Activated effector memory CD4-positive, alpha-beta T cell treated with Interleukin-2 at 50 U/mL for 16 hours (primary cell): ENCODE measurements around the gene KIAA1755.
"Not testable (repeated sequence)": the region's sequence is repeated elsewhere in the genome, so short reads cannot be mapped to it uniquely, and the experiment has no call there.

Experiments used
- DNase-seq: peaks from one replicate; pipeline ENCODE4 v3.0.0-alpha.2; 2020

The KIAA1755 gene

DNA sequence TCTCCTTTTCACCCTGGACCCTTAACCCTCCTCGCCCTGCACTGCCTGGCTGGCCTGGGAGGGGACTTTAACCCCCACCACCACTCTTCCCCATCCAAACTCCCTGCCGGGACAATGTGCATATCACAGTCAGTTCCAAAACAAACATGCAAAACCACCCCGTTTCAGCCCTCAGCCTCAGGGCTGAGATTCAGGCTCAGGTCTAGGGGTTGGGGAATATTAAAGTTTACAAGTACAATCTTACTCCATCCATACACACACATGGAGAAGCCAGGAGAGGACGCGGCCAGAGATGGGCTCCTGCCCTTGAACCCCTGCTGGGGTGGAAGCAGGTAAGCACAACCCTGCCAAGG, 534 bp downstream of the KIAA1755 start:
- no peak for DNase-seq

GRCh38 chr20:38258545-38259215, 1.9 kb downstream of the KIAA1755 start:
- no peak for DNase-seq

DNA sequence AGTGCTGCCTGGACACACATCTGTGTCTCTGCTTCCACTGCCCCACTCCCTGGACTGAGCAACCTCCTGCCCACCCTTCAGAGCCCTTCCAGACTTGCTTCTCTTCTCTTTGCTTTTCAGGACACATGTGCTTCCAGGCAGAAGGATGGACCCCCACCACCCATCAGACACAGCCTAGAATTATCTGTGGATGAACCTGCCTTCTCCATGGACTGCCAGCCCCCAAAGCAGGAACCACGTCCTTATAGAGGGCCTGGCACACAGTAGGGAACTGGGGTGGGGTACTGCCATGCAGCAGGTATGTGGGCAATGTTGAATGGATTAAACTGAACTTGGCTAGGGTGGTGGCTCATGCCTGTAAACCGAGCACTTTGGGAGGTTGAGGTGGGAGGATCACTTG, 3.6 kb downstream of the KIAA1755 start:
- no peak for DNase-seq

DNA sequence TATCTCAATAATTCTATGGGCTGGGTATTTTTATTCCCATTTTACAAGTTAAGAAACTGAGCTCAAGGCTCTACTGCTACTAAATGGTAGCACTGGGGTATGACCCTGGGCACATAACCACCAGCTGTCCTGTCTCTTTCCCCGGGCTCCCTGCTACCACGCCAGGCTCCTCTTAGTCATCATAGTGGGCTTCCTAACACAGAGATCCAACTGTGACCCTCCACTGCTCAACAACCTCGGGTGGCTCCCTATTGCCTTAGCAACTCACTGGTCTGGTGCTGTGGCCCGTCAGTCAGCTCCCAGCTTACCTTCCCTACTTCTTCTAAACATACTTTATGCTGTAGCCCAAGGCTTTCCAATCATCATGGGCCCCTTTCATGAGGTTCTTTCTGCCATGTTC, 4.5 kb downstream of the KIAA1755 start:
- no peak for DNase-seq

GRCh38 chr20:38255393-38255792, 5.1 kb downstream of the KIAA1755 start:
- no peak for DNase-seq

GRCh38 chr20:38254621-38255020, 5.9 kb downstream of the KIAA1755 start:
- DNase-seq, result not testable (repeated sequence)

DNA sequence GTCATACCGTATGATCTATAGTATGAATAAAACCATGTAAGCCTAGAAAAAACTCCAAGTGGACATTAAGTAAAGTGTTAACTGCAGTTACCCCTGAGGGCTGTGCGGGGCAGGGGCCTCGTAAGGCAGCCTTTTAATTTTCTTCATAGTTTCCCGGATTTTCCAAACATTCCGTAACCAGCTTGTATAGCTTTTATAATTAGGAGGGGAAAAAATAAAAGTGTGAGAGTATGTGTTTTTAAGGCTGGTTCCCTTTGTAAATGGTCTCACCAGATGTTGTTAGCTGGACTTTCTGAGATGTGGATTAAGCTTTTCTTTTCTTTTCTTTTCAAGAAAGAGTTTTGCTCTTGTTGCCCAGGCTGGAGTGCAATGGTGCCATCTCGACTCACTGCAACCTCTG, 7.0 kb downstream of the KIAA1755 start:
- DNase-seq, result no peak

GRCh38 chr20:38252292-38253288, 7.9 kb downstream of the KIAA1755 start:
- DNase-seq, result no peak

- not testable (repeated sequence) for DNase-seq
Observed at GRCh38 chr20:38251441-38251840, 9.1 kb downstream of the KIAA1755 start.

GRCh38 chr20:38250609-38251008, 9.9 kb downstream of the KIAA1755 start:
- DNase-seq, result no peak

DNA sequence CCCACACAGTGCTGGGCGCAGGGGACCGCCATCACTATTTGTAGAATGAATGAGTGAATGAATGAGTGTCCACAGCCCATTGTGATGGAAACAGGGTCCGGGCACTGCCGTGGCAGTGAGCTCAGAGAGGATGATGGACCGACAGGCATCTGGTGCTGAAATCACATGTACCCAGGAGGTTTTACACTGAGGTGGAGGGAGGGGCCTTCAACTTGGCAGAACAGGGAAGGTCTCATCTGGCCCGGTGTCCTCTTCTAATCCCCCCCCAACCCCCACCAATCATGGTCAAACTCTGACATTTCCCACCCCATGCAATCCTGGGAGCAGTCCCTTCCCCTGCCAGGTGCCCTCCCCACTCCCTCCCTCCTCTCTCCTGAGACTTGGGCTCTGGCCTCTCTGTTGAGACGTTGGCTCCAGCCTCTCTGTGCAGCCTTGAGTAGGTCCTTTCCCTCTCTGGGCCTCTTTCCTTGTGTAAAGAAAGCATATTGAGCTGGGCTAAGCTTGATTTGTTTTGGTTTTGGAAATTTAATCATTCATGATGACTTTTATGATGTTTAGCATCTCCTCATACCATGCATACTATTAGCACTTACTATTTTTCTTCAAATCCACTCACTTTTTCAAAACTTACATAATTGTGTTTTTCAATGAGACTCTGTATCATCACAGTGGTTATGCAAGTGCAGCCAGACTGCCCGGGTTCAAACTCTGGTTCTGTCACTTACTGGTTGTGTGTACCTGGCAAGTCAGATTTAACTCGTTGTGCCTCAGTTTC, 10.8 kb downstream of the KIAA1755 start:
- no peak for DNase-seq

DNA sequence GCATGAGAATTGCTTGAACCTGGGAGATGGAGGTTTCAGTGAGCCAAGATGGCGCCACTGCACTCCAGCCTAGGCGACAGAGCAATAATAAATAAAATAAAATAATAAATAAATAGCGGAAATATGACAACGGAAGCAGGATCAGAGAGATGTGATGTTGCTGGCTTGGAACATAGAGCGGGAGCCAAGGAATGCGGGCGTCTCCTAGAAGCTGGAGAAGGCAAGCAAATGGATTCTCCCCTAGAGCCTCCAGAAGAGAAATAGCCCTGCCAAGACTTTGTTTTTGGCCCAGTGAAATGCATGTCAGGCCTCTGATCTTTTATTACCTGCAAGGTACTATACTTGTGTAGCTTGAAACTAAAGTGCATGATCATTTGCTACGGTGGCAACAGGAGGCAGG, 12.4 kb downstream of the KIAA1755 start:
- no peak for DNase-seq

DNA sequence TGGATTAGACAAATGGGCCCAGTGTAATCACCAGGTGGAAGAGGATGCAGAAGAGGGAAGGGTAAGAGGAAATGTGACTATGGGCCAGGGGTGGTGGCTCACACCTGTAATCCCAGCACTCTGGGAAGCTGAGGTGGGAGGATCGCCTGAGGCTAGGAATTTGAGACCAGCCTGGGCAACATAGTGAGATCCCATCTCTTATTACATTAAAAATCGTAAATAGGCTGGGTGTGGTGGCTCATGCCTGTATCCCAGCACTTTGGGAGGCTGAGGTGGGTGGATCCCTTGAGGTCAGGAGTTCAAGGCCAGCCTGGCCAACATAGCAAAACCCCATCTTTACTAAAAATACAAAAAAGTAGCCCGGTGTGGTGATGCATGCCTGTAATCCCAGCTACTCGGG, 12.8 kb downstream of the KIAA1755 start:
- DNase-seq, result not testable (repeated sequence)

GRCh38 chr20:38247166-38247509, 13.4 kb downstream of the KIAA1755 start:
- DNase-seq, result no peak

GRCh38 chr20:38246357-38247165, 14.0 kb downstream of the KIAA1755 start:
- DNase-seq, result no peak

DNA sequence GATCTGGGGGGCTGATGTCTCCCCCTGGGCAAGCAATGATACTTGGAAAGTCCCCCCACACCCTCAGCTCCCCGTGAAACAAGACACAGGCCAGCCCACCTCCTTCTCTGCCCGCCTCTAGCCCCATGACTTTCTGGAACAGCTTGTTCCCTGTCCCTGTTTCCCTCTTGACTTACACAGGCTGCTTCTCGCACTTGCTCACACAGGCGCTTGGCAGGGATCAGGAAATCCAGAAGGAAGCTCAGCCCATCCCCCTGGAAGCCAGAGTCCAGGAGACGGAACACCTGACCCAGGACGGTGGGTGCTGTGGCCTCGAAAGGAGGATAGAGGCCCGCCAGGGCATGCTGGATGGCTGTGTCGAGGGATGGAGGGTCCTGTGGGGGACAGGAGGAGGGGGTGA, 14.8 kb downstream of the KIAA1755 start:
- no peak for DNase-seq

DNA sequence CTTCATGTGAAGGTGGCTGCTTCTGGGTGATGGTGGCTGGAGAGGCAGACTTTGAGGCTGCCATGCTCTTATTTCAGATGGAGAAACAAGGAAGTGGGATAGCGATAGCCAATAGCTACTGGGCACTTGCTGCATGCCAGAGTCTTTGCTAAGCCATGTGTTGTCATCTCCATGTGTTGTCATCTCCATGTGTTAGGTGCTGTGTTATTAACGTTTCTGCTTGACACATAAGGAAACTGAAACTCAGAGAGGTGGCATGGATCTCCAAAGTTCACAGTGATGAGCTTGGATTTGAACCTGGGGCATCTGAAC, 16.9 kb downstream of the KIAA1755 start:
- DNase-seq, result no peak

DNA sequence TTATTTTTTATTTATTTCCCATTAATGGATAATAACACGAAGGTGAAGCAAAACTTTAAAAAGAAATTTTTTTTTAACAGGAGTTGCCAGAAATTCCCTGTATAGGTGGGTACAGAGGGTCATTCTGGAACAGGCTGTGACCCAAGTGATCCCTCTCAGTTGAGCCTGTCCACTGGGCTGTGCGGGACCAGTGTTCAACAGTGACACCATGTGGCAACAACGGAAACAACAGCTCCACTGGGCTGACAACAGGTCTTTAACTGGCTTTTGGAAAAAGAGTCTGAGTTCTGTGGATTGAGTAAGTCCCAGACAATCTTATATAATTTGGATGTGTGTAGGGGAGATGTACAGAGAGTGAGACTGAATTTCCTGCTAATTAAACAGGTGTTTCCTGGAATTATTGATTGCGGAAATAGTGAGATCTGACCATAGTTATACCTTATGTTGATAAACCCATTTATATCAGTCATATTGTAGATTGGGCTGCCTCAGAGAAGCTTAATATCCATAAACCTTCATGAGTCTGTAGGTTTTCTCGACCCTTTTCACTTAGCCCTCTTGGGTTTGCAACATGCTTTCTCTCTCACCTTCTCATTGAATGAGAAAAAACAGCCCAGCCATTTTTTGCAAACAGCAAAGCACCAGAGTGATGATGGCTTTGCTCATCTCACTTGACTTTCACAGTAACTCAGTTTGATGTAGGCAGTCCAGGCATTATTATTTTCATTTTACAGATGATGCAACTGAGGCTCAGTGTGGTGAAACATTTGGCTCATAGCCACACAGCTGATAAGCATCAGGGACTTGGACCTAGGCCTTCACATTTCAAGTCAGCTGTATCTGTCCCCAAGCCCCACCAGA, 17.5 kb downstream of the KIAA1755 start:
- DNase-seq, result no peak

DNA sequence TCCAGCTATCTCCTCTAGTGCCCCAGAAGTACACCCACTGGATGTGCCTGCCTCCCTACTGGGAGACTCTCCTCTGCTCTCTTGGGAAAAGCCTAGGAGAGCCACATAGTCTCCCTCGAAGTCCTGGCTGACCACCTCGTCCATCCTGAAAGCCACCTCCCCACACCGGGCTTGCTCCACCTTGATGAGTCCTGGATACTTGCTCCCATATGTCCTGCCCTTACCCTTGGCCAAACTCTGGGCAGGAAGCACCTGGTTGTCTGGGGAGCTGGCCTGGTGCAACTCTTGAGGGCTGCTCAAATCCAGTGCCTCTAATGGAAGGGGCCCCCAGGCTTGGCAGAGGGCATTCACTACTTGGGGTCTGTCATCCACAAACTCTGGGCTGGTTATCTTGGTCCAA, 19.3 kb downstream of the KIAA1755 start:
- DNase-seq, result no peak

GRCh38 chr20:38239441-38239840, 21.1 kb downstream of the KIAA1755 start:
- DNase-seq, result no peak

DNA sequence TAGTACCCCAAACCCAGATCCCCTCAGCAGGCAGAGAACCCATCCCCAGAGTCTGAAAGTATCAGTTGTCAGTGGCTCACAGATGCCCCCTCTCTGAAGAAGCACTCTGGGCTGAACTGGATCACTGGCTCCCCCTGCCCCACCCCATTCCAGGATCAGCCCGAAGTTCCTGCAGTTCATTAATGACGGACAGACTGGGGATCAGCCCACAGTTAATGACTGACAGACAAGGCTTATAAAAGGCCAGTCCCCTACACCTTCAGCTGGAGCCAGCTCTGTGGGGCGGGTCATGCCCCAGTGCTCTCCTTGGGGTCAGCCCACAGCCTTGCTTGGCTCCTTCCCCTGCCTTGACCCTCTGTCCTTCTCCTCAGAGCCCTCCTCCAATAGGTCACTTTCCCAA, 21.7 kb downstream of the KIAA1755 start:
- DNase-seq, result no peak

DNA sequence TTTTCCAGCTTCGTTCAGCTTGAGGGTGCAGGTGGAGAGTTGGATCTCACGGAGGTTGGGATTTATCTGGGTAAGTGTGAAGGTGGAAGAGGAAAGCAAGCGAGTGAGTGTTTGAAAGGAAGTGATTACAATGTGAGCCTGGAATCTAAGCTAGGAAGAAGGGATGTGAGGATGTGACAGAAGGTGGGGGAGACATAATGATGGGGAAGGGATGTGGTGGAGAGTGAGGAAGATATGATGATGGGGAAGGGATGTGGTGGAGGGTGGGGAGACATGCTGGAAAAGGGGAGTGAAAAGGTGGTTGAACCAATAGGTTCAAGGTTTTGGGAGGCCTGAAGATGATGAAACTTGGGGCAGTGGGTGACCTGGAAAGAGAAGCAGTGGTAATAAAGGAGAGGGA, 23.2 kb downstream of the KIAA1755 start:
- DNase-seq, result no peak
